Right atrium auricular region (tissue), 2 donors: Measurements from ENCODE around the gene TMEM253. TPM values are rescaled to one million over a fixed set of nuclear protein-coding genes. Genes with fewer than 3 reads are reported as not detected.

Source experiments
- DNase-seq: peaks from one replicate; pipeline ENCODE4 v3.0.0-alpha.2; 2019; ENCODE audit warnings: low spot score
- H3K27ac ChIP-seq, 2 donors: fragments of 200-600 bp; sonication (generic); 1 replicate in 1 of 2; 2 replicates in 1 of 2; pipeline ENCODE4 v1.5.1; 2016 to 2019
- H3K27me3 ChIP-seq, 2 donors: fragments of 200-600 bp; sonication (generic); one replicate each; pipeline versions ENCODE4 v1.5.1 to v1.6.0; 2017 to 2019
- H3K36me3 ChIP-seq: fragments of 200-600 bp; sonication (generic); one replicate; pipeline ENCODE4 v1.5.1; 2016
- H3K4me1 ChIP-seq, 2 donors: fragments of 200-600 bp; sonication (generic); one replicate each; pipeline versions ENCODE4 v1.5.1 to v1.6.0; 2017 to 2019
- H3K4me3 ChIP-seq, 2 donors: fragments of 200-600 bp; sonication (generic); 1 replicate in 1 of 2; 2 replicates in 1 of 2; pipeline ENCODE4 v1.5.1; 2017 to 2019; ENCODE audit warnings: mild to moderate bottlenecking in 1 of 2, moderate library complexity in 1 of 2
- H3K9me3 ChIP-seq, 2 donors: fragments of 200-600 bp; sonication (generic); one replicate each; pipeline ENCODE4 v1.5.1; 2019
- total RNA-seq, 2 donors: library from RNA; depleted of rRNA; stranded (reverse); fragments of >200 nt; gene quantifications; one replicate each; pipeline ENCODE4 v1.1.0, GENCODE V29; 2016
- TF ChIP-seq, protein P1 (sequence below), 2 donors: fragments of 200-600 bp; sonication (generic); IDR thresholded peaks; one replicate each; pipeline ENCODE4 v1.5.1; 2019; ENCODE audit warnings: antibody characterized with exemption in 2 of 2

TMEM253 gene
- total RNA-seq, 2 donors from 2014 or later = not detected

DNA sequence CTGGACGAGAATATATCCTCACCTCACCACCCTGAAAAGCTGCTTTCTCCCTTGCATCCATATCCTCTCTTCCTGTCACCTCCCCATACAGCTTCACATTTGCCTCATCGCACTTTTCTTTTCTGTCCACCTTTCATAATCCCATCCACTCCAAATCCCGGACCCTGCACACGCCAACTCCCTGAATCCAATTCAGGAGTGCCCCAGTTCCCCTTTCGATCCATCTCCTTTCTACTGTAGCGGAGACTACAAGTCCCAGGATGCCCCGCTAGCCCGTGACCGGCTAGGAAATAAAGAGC is 2.5 kb downstream of the TMEM253 start:
- Histone ChIP-seq H3K4me1 (peaks cover 0 to 57% of the 10 kb centered on the region in 2 donors), H3K27me3 (no peaks in the 10 kb centered on the region), H3K27ac (peak overlapping the region; percentile 99), H3K9me3 (no peaks in the 10 kb centered on the region), H3K36me3 (no peaks in the 10 kb centered on the region), H3K4me3 (peak overlapping the region; percentile 56 to 71)
- DNase-seq = no peak
- TF ChIP-seq, protein P1, sequence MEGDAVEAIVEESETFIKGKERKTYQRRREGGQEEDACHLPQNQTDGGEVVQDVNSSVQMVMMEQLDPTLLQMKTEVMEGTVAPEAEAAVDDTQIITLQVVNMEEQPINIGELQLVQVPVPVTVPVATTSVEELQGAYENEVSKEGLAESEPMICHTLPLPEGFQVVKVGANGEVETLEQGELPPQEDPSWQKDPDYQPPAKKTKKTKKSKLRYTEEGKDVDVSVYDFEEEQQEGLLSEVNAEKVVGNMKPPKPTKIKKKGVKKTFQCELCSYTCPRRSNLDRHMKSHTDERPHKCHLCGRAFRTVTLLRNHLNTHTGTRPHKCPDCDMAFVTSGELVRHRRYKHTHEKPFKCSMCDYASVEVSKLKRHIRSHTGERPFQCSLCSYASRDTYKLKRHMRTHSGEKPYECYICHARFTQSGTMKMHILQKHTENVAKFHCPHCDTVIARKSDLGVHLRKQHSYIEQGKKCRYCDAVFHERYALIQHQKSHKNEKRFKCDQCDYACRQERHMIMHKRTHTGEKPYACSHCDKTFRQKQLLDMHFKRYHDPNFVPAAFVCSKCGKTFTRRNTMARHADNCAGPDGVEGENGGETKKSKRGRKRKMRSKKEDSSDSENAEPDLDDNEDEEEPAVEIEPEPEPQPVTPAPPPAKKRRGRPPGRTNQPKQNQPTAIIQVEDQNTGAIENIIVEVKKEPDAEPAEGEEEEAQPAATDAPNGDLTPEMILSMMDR (IDR thresholded peaks at IDR 0.05) = no peak

DNA sequence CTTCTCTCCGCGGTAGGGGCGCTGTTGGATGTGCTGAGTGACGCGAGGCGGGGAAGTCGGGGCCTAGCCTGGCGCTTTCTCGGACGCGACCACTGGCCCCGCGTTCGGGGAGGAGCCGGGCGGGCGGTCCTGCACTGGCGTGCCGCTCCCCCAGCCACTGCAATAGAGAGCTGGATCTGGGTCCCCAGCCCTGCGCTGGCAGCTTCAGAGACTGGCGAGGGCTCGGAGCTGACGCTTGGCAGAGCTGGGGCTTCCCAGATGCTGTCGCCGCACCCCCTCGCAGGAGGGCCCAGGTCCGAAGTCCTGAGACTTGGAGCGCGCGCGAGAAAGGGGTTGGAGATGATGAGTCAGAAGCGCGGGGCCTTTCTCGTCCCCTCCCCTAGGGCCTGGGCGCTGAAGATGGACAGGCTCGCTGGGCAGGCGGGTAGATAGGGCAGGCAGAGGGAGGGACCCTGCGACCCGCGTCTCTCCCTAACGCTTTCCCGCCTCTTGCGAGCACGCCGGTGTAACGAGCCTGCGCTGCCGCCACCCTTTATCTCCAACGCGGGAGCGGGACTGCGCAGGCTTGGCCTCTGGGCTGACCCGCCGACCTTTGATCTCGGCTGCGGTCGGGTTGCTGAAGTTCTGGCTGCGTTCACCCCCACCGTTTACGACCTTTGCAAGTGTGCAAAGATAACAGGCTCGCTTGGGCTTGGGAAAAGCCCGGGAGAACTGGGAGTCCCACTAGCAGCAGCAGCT is 3.0 kb downstream of the TMEM253 start:
- H3K27me3 ChIP-seq = no peaks in the 10 kb centered on the region
- no peaks in the 10 kb centered on the region for H3K9me3 ChIP-seq
- peaks cover 0 to 56% of the 10 kb centered on the region in 2 donors for H3K4me1 ChIP-seq
- DNase-seq = peak; percentile 98
- TF ChIP-seq, protein P1 (IDR thresholded peaks at IDR 0.05) = peak; percentile 74 to 80
- H3K4me3 ChIP-seq = peak overlapping the region; percentile 56 to 71
- H3K27ac ChIP-seq = peak overlapping the region; percentile 99
- H3K36me3 ChIP-seq = no peaks in the 10 kb centered on the region

DNA sequence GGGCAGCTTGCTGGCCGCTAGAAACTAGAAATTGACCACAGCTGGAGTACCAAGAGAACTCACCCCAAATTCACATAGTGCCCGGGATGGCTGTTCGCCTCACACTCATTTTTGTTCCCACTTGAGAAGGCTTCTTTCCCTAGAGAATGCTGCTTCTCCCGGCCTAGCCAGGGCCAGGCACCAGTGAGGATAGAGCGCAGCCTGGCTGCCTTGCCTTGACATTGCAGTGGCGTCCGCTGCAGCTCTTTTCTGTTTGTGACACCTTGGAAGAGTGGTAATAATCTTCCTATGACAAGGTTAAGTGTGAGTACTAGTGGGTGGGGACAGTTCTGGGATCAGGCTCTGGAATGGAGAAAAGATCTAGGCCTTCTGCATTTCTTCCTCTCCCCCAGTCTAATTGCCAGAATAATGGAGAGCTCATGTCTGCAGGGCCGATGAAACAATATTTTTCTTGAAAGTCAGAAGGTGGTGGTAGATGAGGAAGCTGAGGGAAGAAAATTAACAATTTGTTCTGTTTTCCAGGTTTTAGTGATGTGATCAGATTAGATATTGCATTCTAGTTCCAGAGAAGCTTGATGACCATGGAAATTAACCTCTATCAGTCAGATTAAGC is 3.7 kb downstream of the TMEM253 start:
- TF ChIP-seq, protein P1 (IDR thresholded peaks at IDR 0.05) = peak; percentile 98 to 99
- H3K36me3 ChIP-seq = no peaks in the 10 kb centered on the region
- H3K27me3 ChIP-seq = no peaks in the 10 kb centered on the region
- H3K27ac ChIP-seq = peak overlapping the region; percentile 99
- DNase-seq = peak; percentile 90
- peak overlapping the region; percentile 56 to 71 for H3K4me3 ChIP-seq
- peaks cover 0 to 50% of the 10 kb centered on the region in 2 donors for H3K4me1 ChIP-seq
- H3K9me3 ChIP-seq = no peaks in the 10 kb centered on the region

DNA sequence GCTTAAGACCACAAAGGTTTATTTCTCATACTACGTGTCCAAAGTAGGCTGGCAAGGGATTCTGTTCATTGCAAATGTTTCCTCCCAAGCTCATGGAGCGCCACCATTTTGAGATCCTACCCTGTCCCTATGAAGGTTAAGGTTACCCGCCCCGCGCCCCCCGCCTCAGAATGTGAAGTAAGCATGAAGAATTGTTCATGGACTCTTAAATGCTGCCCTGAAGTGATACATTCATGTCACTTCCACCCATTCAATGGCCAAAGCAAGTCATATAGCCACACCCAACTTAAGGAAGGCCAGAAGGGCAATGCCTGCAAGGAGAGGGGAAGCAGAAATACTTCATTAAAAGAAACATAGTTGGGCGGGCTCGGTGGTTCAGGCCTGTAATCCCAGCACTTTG is 4.2 kb downstream of the TMEM253 start:
- Histone ChIP-seq H3K27me3 (no peaks in the 10 kb centered on the region), H3K27ac (peak overlapping the region; percentile 99), H3K9me3 (no peaks in the 10 kb centered on the region), H3K36me3 (no peaks in the 10 kb centered on the region), H3K4me1 (peaks cover 0 to 45% of the 10 kb centered on the region in 2 donors), H3K4me3 (no peak overlapping the region)
- TF ChIP-seq, protein P1 (IDR thresholded peaks at IDR 0.05) = no peak
- DNase-seq = no peak

DNA sequence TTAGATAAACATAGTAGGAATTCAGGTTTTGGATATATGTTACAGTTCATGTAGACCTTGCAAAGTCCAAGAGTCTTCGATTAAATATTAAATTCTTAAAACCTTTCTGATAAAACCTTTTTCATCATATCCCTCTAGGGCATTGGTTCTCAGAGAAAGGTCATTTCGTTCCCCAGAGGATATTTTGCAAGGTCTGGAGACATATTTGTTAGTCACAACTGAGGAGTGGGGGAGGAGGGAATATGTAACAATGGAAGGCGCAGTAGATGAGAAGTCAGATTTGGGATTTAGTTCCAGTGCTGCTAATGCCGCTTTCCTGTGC is 5.3 kb downstream of the TMEM253 start:
- TF ChIP-seq, protein P1 (IDR thresholded peaks at IDR 0.05) = no peak
- Histone ChIP-seq H3K27ac (peak overlapping the region in 1 of 2 donors; percentile 99), H3K36me3 (no peaks in the 10 kb centered on the region), H3K4me3 (peak overlapping the region in 1 of 2 donors; percentile 6), H3K9me3 (no peaks in the 10 kb centered on the region), H3K4me1 (peaks cover 0 to 45% of the 10 kb centered on the region in 2 donors), H3K27me3 (no peaks in the 10 kb centered on the region)
- DNase-seq = no peak
